ENCODE results near the gene FPR1. TPM values are rescaled to one million over a fixed set of nuclear protein-coding genes. Genes with fewer than 3 reads are reported as not detected.

FPR1 gene, protein sequence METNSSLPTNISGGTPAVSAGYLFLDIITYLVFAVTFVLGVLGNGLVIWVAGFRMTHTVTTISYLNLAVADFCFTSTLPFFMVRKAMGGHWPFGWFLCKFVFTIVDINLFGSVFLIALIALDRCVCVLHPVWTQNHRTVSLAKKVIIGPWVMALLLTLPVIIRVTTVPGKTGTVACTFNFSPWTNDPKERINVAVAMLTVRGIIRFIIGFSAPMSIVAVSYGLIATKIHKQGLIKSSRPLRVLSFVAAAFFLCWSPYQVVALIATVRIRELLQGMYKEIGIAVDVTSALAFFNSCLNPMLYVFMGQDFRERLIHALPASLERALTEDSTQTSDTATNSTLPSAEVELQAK
- total RNA-seq (2014; rRNA removed; shearing (Covaris generic)): 2.5 and 3.0 TPM in 2 replicates

DNA sequence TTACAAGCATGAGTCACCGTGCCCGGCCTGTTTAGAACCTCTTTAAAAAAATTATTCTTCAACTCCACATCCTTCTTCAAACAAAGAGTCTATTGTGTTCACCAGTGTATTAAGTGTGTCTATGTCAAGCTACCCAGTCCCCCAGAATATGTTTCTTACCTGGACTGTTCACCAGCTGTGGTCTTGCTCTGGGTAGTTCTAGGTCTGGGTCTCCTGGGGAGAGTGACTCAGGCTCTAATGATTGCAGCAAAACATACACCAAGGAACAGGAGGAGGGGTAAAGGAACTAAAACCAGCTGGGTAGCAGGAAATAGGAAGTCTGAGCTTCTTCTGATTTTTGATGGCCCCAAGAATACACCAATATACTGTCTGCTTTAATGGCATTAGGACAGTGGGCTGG, at the start of gene FPR1:
Gene FPR1, minus strand, starts transcription at position 224 of the 400 bp plus-strand sequence. CDS start 4,884 bp downstream, outside the sequence.
- DNase-seq (ENCODE audit: low spot score): peak; percentile 93

DNA sequence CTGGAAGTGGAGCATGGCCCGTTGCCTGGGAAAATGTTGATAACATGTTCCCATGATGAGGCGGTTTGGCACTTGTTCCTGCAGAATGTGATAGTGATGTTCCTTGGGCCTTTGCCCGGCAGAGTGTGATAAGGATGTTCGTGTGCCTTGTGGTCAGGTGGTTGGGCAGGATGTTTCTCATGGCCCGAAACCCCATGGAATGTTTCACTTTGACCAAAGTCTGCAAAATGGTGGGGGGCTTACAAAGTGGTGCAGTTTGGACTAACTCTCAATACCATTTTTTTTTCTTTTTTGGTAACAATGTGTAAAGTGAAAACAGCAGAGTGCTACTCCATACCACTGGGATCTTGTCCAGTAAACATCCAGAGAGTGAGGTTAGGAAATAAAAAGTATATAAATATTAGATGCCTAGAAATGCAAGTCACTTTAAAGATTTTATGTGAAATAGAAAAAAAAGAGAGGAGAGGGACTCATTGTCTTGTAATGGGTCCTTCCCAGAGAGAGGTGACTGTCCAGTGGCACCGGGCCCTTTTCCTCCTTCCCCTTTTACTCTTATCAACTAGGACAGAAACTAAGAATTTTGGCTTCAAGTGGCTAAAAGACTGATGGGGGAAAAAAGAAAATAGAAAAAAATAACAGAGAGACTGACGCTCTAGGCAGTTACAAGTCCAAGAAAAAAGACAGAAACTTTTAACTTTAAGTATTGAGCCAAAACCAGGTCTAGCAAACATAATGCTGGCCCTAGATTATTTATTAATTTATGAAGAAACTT, 49.0 kb upstream of the FPR1 start:
- peak; percentile 63 for DNase-seq (ENCODE audit: low spot score)

DNA sequence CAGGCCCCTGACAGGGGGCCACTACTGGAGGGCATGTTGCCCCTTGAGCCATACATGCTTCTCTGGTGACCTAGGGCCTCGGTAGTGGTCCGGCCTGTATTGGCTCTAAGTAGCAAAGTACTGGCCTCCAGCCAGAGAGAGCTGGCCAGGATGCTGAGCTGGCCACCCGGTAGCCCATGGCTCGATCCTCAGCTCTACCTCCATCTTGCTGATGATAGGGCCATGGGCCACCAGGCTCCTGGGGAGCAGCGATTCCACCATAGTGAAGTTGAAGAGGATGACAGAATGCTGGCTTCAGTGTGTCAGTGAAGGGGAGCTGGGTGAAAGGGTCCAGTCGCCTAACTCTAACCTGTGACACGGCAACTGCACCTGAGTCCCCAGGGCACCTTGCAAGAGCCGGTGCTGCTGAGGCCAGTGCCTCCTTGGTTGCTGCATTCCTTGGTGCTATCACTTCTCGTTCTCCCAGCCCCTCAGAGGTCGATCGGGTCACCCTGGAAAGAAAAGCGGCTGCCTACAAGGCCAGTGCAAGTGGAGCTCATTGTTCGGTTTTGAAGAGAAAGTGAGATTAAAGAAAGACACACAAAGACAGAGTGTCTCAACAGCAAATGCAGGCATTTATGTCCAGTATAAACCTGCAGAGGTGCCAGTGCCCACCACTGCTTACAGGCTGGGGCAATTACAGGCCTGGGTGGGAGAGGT, 48.2 kb upstream of the FPR1 start:
- no peak for DNase-seq (ENCODE audit: low spot score)

DNA sequence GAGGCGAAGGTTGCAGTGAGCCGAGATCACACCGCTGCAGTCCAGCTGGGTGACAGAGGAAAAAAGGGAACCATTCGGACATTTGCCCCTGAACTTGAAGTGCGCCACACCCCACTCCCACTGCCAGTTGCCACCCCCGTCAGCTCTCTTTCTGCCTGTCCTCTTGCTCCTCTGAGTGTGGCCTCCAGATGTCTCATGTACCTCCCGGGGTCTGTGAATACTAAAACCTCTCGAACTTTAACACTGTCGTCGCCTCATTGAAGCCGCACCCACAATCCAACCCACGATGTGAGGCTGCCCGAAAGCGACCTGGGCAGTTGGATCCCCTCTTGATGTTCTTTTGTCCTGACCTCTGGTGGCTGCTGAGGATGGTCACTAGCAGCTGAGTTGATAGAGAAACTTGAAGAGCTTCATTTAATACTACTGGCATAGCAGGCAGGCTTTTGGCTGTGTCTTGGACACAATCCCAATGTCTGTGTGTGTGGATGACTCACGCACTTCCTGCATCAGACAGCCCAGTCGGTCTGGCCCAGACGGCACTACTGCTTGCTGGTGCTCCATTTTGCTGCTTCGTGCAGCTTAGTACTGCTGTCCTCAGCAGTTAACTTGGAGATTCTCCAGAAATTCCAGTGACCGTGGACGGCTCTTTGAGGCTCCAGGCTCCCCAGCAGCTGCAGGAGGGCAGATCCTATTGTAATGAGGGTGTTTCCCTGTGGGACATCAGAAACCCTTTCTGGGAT, 47.5 kb upstream of the FPR1 start:
- DNase-seq (ENCODE audit: low spot score): peak; percentile 100

DNA sequence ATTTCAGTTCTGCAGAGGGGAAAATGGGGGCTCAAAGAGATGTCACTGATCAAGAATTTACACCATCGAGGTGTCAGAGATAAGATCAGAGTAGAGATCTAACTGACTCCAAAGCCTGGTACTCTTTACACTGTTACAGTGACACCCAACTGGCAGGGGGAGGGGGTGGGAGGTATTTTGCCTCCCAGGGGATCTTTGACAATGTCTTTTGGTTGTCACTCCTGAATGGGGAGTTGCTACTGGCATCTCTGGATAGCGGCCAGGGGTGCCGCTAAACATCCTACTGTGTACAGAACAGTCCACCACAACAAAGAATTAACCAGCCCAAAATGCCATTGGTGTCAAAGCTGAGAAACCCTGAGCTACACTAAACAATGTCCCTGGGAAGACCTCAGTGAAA, 46.4 kb upstream of the FPR1 start:
- no peak for DNase-seq (ENCODE audit: low spot score)

DNA sequence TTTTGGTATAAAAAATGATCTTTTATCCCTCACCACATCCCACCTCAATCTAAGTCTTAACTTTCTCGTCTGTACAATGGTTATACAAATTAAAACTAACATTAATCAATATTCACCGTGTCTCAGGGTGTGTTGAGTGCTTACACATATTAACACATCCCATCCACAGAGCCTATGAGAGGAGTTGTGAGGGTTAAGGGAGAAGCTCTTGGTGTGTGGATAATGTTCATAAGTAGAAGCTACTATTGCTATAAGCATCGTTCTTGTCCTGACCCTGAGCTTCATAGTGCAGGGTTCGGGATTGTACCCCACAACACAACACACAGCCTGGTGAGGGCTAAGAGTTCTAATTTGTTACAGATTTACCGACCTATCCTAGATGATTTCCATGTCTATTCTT, 45.8 kb upstream of the FPR1 start:
- no peak for DNase-seq (ENCODE audit: low spot score)

DNA sequence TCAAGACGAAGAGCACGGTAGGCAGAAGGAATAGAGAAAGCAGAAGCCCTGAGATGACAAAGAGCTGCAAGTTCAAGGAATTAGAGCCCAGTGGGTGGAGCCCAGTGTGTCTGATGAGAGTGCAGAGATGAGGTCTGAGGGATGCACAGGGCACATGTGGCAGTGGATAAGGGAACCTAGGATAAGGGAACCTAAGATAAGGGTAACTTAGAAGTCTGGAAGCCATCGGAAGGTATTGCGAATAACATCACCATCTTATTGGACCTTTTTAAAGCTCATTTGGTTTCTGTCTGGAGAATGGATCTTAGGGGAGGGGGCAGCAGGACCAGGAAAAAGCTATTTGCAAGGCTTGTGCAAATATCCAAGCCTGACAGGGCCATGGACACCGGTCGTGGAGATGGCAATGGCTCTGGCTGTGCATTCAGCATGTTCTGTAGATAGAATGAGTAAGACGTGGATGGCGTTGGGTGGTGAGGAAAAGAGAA, 44.6 kb upstream of the FPR1 start:
- no peak for DNase-seq (ENCODE audit: low spot score)

DNA sequence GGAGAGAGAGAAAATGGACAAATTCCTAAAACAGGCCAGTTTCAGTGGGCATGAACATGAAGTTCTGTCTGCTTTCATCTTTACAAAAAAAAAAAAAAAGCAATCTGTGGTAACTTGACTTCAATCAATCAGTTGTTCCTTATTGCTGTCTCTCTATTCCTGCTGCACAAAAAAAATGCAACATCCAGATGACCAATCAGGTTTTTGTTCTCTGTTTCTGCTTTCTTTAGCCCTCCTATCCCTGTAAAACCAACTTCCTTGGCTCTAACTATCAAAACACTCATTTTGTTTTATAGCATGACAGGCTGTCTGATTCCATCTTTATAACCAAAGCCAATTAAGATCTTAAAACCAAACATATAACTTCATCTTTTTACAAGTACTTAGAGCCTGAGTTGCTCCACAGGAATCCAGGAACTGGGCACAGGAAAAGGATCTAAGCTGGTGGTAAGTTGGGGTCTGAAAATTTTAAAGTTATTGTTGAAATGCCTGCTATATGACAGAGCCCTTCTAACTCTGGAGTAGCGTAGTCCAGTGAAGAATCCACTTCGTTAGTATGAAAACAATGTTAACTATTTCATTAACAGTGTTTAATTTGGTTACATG, 43.3 kb upstream of the FPR1 start, which contains the start of gene FPR3:
Gene FPR3, plus strand, starts transcription at position 273 of the 606 bp plus-strand sequence. CDS start 28,592 bp downstream, outside the sequence.
- DNase-seq (ENCODE audit: low spot score): no peak

DNA sequence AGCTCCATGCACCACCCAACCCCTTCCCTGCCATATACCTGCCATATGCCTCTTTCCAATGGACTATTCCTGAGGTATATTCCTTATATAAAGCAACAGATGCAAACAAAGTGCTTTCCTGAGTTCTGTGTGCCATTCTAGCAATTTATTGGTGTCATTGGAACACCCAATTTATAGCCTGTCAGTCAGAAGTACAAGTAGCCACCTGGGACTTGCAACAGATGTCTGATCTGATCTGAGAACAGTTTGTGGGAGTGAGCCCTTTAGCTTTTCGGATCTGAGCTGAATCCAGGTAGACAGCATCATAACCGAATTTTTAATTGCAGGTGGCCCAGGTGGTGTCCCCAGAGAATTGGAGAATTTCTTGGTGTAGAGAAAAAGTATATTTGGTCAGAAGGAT, 42.3 kb upstream of the FPR1 start:
- no peak for DNase-seq (ENCODE audit: low spot score)

DNA sequence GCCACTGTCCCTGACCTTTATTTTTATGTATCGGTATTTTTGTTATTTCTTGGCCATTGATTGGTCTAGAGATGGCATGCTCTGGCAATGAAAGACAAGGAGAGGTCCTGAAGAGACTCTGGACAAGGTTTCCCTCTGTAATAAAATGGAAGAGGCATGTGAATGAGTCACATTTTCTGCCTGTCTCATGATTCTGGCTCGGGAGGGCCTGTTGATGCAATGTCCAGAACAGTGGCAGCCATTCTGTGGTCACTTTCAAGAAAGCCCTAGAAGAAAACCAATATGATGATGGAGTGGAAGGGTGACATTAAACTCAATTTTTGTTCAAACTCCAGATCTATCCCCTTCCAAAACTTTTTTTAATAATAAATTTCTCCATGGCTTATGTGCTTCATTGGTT, 41.3 kb upstream of the FPR1 start:
- DNase-seq (ENCODE audit: low spot score): no peak

DNA sequence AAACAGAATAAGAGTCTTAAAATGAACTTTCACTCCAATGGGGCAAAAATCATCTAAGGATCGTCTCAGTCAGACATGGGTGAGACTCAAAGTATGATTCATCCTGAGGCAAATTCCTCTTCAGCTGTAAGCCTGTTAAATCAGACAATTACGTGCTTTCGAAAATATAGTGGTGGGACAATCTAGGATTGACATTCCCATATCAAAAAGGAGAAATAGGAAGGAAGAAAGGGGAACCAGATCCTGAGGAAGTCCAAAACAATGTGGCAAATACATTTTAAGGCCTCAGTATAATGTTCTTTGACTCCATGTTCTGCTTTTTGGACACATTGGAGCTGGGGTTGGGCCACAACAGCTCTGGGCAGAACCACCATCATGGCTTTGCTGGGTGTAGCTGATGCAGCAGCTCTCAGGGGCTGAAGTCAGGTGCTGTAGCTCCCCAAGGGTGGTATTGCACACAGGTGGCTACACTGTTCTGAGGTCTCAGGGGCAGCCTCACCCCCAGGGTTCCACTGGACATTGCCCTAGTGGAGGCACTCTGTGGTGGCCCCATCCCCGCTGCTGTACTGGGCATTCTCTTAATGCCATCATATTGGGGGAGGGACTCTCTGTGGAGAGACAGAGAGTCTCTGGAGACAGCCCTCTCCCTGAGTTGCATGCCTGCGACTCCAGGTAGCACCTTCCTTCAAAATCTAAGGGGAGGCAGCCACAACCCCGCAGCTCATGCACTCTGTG, 37.5 kb upstream of the FPR1 start:
- no peak for DNase-seq (ENCODE audit: low spot score)

DNA sequence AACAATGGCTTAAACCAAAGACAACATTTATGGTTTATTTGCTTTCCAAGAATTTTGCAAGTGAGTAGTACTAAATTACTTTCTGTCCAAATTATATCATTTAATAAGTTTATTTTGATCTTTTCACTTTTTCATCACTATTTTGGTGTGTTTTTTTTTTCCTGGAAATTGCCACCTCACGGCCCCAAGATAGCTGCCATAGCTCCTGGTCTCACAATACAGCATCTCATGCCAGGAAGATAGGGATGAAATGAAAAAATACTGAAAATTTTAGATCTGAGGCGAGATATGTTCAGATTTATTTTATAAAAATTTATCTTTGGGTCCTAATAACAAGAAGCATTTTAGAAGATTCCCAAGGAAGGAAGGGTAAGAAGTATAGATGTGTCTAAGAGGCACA, 36.4 kb upstream of the FPR1 start:
- no peak for DNase-seq (ENCODE audit: low spot score)

DNA sequence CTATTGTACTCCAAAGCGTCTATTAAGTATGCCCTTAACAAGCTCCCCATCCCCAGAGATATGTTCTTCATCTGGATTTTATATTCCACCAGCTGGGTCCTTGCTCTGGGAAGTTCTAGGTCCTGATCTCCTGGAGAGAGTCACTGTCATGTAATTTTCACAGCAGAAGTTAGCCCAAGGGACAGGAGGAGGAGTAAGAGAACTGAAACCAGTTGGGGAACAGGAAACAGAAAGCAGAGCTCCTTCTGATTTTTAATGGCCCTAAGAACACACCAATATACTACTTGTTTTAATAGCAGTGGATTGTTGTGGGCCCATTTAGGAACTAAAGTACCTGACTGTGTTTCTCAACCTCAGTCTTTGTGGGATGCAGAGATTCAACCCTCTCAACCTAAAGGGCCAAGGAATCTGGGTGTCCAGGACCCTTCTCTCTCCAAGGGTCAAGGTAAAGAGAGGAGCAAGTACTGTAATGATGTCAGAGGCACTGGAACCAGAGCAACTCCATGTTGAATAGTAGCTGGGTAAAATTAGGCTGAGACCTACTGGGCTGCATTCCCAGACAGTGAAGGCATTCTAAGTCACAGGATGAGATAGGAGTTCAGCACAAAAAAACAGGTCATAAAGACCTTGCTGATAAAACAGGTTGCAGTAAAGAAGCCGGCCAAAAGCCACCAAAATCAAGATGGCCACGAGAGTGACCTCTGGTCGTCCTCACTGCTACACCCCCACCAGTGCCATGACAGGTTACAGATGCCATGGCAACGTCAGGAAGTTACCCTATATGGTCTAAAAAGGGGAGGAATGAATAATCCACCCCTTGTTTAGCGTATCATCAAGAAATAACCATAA, 35.2 kb upstream of the FPR1 start:
- no peak for DNase-seq (ENCODE audit: low spot score)

DNA sequence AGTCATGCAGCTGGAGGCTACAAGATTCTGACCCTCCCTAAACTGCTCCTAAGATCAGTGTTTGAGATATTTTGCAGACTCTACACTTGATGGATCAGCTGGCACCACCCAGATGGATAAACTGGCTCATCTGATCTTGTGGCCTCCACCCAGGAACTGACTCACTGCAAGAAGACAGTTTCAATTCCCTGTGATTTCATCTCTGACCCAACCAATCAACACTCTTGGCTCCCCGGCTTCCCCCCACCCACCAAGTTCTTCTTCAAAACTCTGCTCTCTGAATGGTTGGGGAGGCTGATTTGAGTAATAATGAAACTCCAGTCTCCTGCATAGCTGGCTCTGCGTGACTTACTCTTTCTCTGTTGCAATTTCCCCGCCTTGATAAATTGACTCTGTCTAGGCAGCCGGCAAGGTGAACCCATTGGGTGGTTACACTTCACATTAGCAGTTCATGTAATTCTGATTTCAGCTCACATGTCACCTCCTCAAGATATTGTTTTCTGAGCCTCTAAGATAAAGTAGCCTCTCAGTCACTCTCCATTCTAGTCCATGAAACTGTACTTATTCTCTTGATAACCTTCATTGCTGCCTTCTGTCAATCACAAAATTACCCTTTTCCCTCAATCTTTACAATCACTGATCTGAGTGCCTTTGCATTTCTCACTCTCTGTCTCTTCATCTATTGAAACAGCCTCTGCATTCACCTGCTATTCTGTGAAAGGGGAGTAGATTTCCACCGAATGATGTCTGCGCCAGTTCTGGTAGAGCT, 33.4 kb upstream of the FPR1 start:
- peak; percentile 78 for DNase-seq (ENCODE audit: low spot score)

DNA sequence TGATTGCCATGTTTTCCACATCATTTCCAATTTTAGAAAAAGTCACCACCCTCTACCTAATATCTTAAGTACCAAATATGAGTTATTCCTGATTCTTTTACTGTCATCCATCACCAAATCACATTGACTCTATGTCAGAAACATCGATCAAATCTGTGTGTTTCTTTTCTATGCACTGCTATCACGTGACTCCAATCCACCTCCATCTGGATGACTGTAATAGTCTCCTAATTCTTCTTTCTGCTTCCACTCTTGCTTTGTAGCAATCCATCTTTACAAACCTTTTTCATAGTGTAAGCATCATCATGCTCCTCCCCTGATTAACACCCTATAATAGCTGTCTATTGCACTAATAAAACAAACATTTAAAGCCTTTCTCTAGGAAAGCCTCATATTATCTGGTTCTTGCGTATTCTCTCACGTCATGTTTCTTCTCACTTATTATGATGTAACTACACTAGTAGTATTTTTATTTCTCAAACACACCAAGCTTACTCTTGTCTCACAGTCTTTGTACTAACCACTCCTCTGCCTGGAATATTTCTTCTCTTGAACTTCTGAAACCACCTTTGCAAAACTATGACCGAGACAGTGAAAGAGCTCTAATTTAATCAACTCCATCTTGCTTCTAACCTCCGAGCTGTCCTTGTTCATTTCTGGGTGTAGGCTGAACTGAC, 32.6 kb upstream of the FPR1 start:
- DNase-seq (ENCODE audit: low spot score): no peak

DNA sequence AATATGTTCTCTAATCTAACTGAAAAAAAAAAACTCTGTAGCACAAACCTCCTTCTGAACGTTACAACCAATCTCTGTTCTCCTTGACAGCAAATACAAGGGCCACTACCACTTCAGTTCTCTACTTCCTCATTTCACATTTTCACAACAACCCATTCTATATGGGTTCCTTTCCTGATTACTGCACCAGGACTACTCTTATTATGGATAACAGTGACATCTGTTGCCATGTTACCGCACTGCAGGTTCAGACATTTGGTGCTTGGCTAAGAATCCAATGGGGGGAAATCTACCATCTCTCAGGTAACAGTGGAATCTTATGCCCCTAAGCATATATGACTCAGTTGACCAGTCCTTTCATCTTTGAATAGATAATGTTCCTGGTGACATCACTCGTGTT, 31.7 kb upstream of the FPR1 start:
- DNase-seq (ENCODE audit: low spot score): peak; percentile 66

DNA sequence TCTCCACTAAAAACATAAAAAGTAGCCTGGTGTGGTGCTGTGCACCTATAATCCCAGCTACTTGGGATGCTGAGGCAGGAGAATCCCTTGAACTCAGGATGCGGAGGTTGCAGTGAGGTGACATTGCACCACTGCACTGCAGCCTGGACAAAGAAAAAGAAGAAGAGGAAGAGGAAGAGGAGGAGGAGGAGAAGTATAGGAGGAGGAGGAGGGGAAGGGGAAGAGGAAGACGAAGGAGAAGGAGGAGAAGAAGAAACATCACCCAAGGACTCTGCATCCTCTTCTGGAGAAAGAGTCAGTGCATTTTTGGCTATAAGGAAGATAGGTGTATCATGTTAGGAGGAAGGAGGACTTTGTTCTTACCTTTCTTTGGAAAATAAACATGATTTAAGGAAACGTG, 30.3 kb upstream of the FPR1 start:
- DNase-seq (ENCODE audit: low spot score): no peak

DNA sequence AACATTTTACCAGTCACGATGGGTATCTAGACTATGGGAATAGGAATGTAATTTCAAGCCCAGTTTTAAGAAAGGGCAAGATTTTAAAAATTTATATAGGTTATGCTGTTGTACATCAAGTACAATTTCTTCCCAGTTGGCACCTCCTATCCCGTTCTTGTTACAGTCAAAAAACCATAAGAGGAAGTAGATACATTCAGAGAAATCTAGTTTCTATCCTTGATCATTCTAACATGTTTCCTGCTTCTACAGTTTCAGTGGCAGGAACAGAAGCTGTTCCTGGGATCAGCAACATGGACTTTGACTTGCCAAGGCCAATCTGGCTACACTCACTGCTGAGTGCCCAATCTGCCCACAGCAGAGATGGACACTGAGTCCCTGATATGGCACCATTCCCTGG, 28.6 kb upstream of the FPR1 start:
- no peak for DNase-seq (ENCODE audit: low spot score)
